Measurements from ENCODE around the gene TMEM79. TPM values are rescaled to one million over a fixed set of nuclear protein-coding genes. Genes with fewer than 3 reads are reported as not detected.

The TMEM79 gene
- total RNA-seq, 1 donor from 2014 or later = 7.1 TPM

DNA sequence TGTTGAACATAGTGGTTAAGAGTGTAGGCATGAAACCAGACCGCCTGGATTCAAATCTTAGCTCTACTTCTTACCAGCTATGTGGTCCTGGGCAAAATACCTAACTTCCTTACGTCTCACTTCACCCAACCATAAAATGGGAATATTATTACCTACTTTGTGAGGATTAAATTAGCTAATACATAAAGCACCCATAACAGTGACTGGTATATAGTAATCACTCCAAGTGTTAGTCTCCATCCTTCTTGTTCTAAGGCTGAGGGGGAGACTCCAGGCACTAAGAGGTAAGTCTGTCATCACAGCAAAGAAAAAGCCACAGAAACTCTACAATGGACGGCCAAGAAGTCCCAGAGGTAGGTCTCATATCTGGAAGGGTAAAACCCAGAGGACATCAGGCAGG lies 4.3 kb upstream of the TMEM79 start:
- H3K27me3 ChIP-seq (ENCODE audit: control insufficient read depth, insufficient read depth, low read length) = no peaks in the 10 kb centered on the region
- peaks cover 19% of the 10 kb centered on the region for H3K36me3 ChIP-seq (ENCODE audit: control insufficient read depth, insufficient read depth, low read length)
- no peak for FAIRE-seq
- TF ChIP-seq, protein P1, sequence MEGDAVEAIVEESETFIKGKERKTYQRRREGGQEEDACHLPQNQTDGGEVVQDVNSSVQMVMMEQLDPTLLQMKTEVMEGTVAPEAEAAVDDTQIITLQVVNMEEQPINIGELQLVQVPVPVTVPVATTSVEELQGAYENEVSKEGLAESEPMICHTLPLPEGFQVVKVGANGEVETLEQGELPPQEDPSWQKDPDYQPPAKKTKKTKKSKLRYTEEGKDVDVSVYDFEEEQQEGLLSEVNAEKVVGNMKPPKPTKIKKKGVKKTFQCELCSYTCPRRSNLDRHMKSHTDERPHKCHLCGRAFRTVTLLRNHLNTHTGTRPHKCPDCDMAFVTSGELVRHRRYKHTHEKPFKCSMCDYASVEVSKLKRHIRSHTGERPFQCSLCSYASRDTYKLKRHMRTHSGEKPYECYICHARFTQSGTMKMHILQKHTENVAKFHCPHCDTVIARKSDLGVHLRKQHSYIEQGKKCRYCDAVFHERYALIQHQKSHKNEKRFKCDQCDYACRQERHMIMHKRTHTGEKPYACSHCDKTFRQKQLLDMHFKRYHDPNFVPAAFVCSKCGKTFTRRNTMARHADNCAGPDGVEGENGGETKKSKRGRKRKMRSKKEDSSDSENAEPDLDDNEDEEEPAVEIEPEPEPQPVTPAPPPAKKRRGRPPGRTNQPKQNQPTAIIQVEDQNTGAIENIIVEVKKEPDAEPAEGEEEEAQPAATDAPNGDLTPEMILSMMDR (IDR thresholded peaks at IDR 0.05; ENCODE audit: insufficient read depth, low read length, severe bottlenecking) = no peak
- DNase-seq (ENCODE audit: low read depth) = no peak
- H3K4me3 ChIP-seq (ENCODE audit: low read depth, low read length) = no peak overlapping the region

- Histone ChIP-seq H3K4me3 (ENCODE audit: low read depth, low read length) (no peak overlapping the region), H3K27me3 (ENCODE audit: control insufficient read depth, insufficient read depth, low read length) (no peaks in the 10 kb centered on the region), H3K36me3 (ENCODE audit: control insufficient read depth, insufficient read depth, low read length) (peaks cover 25% of the 10 kb centered on the region)
- FAIRE-seq (no peak), DNase-seq (ENCODE audit: low read depth) (no peak)
- TF ChIP-seq, protein P1 (IDR thresholded peaks at IDR 0.05; ENCODE audit: insufficient read depth, low read length, severe bottlenecking) = no peak
Observed at GRCh38 chr1:156281281-156281680, 2.8 kb upstream of the TMEM79 start.

- TF ChIP-seq, protein P1 (IDR thresholded peaks at IDR 0.05; ENCODE audit: insufficient read depth, low read length, severe bottlenecking) = no peak
- H3K4me3 ChIP-seq (ENCODE audit: low read depth, low read length) = peak overlapping the region; percentile 67
- DNase-seq (ENCODE audit: low read depth) (peak; percentile 61), FAIRE-seq (no peak)
- H3K36me3 ChIP-seq (ENCODE audit: control insufficient read depth, insufficient read depth, low read length) = peaks cover 26% of the 10 kb centered on the region
- no peaks in the 10 kb centered on the region for H3K27me3 ChIP-seq (ENCODE audit: control insufficient read depth, insufficient read depth, low read length)
Observed at GRCh38 chr1:156281693-156282478, 2.2 kb upstream of the TMEM79 start.

GRCh38 chr1:156282479-156283222 lies 1.5 kb upstream of the TMEM79 start, which contains the start of gene SMG5:
SMG5 (minus strand) TSS chr1:156282825; CDS start chr1:156282680, 145 bp downstream.
- Histone ChIP-seq H3K27me3 (ENCODE audit: control insufficient read depth, insufficient read depth, low read length) (no peaks in the 10 kb centered on the region), H3K36me3 (ENCODE audit: control insufficient read depth, insufficient read depth, low read length) (peaks cover 23% of the 10 kb centered on the region), H3K4me3 (ENCODE audit: low read depth, low read length) (peak within 1 kb of the TSS; percentile 67)
- no peak for FAIRE-seq
- peak; percentile 97 for DNase-seq (ENCODE audit: low read depth)
- TF ChIP-seq, protein P1 (IDR thresholded peaks at IDR 0.05; ENCODE audit: insufficient read depth, low read length, severe bottlenecking) = no peak

GRCh38 chr1:156283521-156283920 lies 604 bp upstream of the TMEM79 start:
- Histone ChIP-seq H3K36me3 (ENCODE audit: control insufficient read depth, insufficient read depth, low read length) (peaks cover 18% of the 10 kb centered on the region), H3K27me3 (ENCODE audit: control insufficient read depth, insufficient read depth, low read length) (no peaks in the 10 kb centered on the region), H3K4me3 (ENCODE audit: low read depth, low read length) (peak overlapping the region; percentile 67)
- no peak for DNase-seq (ENCODE audit: low read depth)
- no peak for FAIRE-seq
- TF ChIP-seq, protein P1 (IDR thresholded peaks at IDR 0.05; ENCODE audit: insufficient read depth, low read length, severe bottlenecking) = no peak
